GM23338 (cell line): ENCODE results near the gene TPSB2.

Experiments used
- CTCF ChIP-seq, 2 experiments: fragments of 200-600 bp in 1 of 2; sonication (generic) in 1 of 2; conservative IDR thresholded peaks; 2 replicates each; pipeline versions ENCODE4 v1.5.1 to v1.6.1; 2016 to 2017; ENCODE audit warnings: antibody characterized with exemption in 2 of 2, low read depth in 2 of 2, mild to moderate bottlenecking in 2 of 2, moderate library complexity in 1 of 2
- EZH2 ChIP-seq: fragments of 200-600 bp; sonication (generic); IDR thresholded peaks from one replicate; pipeline ENCODE4 v1.8.0; 2017; ENCODE audit warnings: antibody characterized with exemption, mild to moderate bottlenecking, low read depth; ENCODE audit not compliant: unreplicated experiment
- EZH2phosphoT487 ChIP-seq: fragments of 200-600 bp; sonication (generic); IDR thresholded peaks from one replicate; pipeline ENCODE4 v1.8.1; 2018; ENCODE audit warnings: antibody characterized with exemption; ENCODE audit not compliant: unreplicated experiment
- NANOG ChIP-seq: IDR thresholded peaks from 2 replicates; pipeline ENCODE4 v1.6.1; 2016; ENCODE audit warnings: antibody characterized with exemption, borderline replicate concordance
- POLR2AphosphoS5 ChIP-seq: IDR thresholded peaks from 2 replicates; pipeline ENCODE4 v1.6.1; 2016; ENCODE audit warnings: antibody characterized with exemption, low read depth

- TF ChIP-seq POLR2AphosphoS5 (no peak), CTCF (conservative IDR thresholded peaks at IDR 0.05; ENCODE audit: low read depth in 2 of 2) (no peak), EZH2 (no peak), EZH2phosphoT487 (no peak), NANOG (no peak)
Observed at GRCh38 chr16:1206786-1207185, 23.2 kb downstream of the TPSB2 start.
